ENCODE results near the gene OR2L8. TPM values are rescaled to one million over a fixed set of nuclear protein-coding genes. Genes with fewer than 3 reads are reported as not detected.

Gene OR2L8
- total RNA-seq, 1 experiment from 2014 or later = not detected

- Histone ChIP-seq H3K9me3 (ENCODE audit: insufficient read depth, low read depth) (no peaks in the 10 kb centered on the region), H3K4me2 (no peak overlapping the region), H3F3A (ENCODE audit: insufficient read depth, low read depth) (no peaks in the 10 kb centered on the region), H3K79me2 (ENCODE audit: low read depth) (no peaks in the 10 kb centered on the region), H3K4me3 (no peak overlapping the region), H2AFZ (no peak overlapping the region), H4K20me1 (ENCODE audit: insufficient read depth) (no peaks in the 10 kb centered on the region), H3K9me2 (ENCODE audit: insufficient read depth) (no peaks in the 10 kb centered on the region), H3K4me1 (replicated peaks; ENCODE audit: insufficient read depth) (no peaks in the 10 kb centered on the region), H3K27me3 (ENCODE audit: insufficient read depth, low read depth) (no peaks in the 10 kb centered on the region), H3K36me3 (ENCODE audit: low read depth) (no peaks in the 10 kb centered on the region), H3K27ac (no peak overlapping the region)
- no peak for DNase-seq
- ChIA-PET POLR2A (ENCODE audit: unreplicated experiment) (no interaction called here), CTCF (no interaction called here)
- intact Hi-C loops (cut with micrococcal nuclease; ENCODE audit: unreplicated experiment) = no loop called here
- TF ChIP-seq EZH2 (IDR thresholded peaks at IDR 0.05; ENCODE audit: low read depth) (no peak), CTCF (conservative IDR thresholded peaks at IDR 0.05) (no peak)
- BruUV-seq (replicated peaks) = no TSS peak
Measured at GRCh38 chr1:247913786-247914185, 34.9 kb upstream of the OR2L8 start.

- H3K4me1 ChIP-seq (replicated peaks; ENCODE audit: insufficient read depth) = no peaks in the 10 kb centered on the region
- no TSS peak for BruUV-seq (replicated peaks)
- ChIA-PET CTCF (no interaction called here), POLR2A (ENCODE audit: unreplicated experiment) (no interaction called here)
- H3K36me3 ChIP-seq (ENCODE audit: low read depth) = no peaks in the 10 kb centered on the region
- H3K27me3 ChIP-seq (ENCODE audit: insufficient read depth, low read depth) = no peaks in the 10 kb centered on the region
- intact Hi-C loops (cut with micrococcal nuclease; ENCODE audit: unreplicated experiment) = no loop called here
- no peak overlapping the region for H3K27ac ChIP-seq
- no peak for DNase-seq
- no peak overlapping the region for H2AFZ ChIP-seq
- no peak overlapping the region for H3K4me3 ChIP-seq
- H4K20me1 ChIP-seq (ENCODE audit: insufficient read depth) = no peaks in the 10 kb centered on the region
- no peaks in the 10 kb centered on the region for H3F3A ChIP-seq (ENCODE audit: insufficient read depth, low read depth)
- TF ChIP-seq EZH2 (IDR thresholded peaks at IDR 0.05; ENCODE audit: low read depth) = no peak
- no peak for TF ChIP-seq CTCF (conservative IDR thresholded peaks at IDR 0.05)
- no peak overlapping the region for H3K4me2 ChIP-seq
- no peaks in the 10 kb centered on the region for H3K79me2 ChIP-seq (ENCODE audit: low read depth)
- H3K9me2 ChIP-seq (ENCODE audit: insufficient read depth) = no peaks in the 10 kb centered on the region
- H3K9me3 ChIP-seq (ENCODE audit: insufficient read depth, low read depth) = no peaks in the 10 kb centered on the region
Measured at GRCh38 chr1:247914941-247915662, 33.6 kb upstream of the OR2L8 start.

GRCh38 chr1:247919952-247920351 lies 28.7 kb upstream of the OR2L8 start, which contains the start of gene OR2T8:
OR2T8 (plus strand) TSS chr1:247920252; CDS start chr1:247921018, 766 bp downstream.
- Histone ChIP-seq H3K4me2 (no peak within 1 kb of the TSS), H2AFZ (no peak within 1 kb of the TSS), H3K36me3 (ENCODE audit: low read depth) (no peaks in the 10 kb centered on the region), H4K20me1 (ENCODE audit: insufficient read depth) (no peaks in the 10 kb centered on the region), H3K79me2 (ENCODE audit: low read depth) (no peaks in the 10 kb centered on the region), H3K9me3 (ENCODE audit: insufficient read depth, low read depth) (no peaks in the 10 kb centered on the region), H3F3A (ENCODE audit: insufficient read depth, low read depth) (no peaks in the 10 kb centered on the region), H3K4me1 (replicated peaks; ENCODE audit: insufficient read depth) (no peaks in the 10 kb centered on the region), H3K27me3 (ENCODE audit: insufficient read depth, low read depth) (no peaks in the 10 kb centered on the region), H3K27ac (no peak within 1 kb of the TSS), H3K4me3 (no peak within 1 kb of the TSS), H3K9me2 (ENCODE audit: insufficient read depth) (no peaks in the 10 kb centered on the region)
- DNase-seq = no peak
- no peak for TF ChIP-seq EZH2 (IDR thresholded peaks at IDR 0.05; ENCODE audit: low read depth)
- TF ChIP-seq CTCF (conservative IDR thresholded peaks at IDR 0.05) = no peak
- ChIA-PET CTCF (no interaction called here), POLR2A (ENCODE audit: unreplicated experiment) (no interaction called here)
- intact Hi-C loops (cut with micrococcal nuclease; ENCODE audit: unreplicated experiment) = no loop called here
- BruUV-seq (replicated peaks) = no TSS peak
